ENCODE measurements around the gene CNTN4.
"Not testable (repeated sequence)": the region's sequence is repeated elsewhere in the genome, so short reads cannot be mapped to it uniquely, and the experiment has no call there.

The CNTN4 gene

DNA sequence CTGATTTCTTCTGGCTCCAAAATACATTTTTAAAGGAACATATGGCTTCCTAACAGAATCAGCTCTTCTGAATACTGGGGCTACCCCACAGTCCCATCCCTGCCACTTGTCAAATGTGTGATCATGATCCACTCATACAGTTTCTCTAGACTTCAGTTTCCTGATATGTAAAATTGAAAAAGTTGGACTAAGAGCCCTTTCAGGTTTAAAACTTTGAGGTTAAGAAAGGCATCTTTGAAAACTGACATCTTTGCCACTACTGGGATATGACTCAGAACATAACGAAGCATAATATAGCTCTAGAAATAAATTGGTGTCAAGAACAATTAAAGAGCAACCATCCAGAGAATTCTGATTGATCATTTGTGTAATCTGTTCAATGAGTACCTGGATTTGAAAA is 763.3 kb downstream of the CNTN4 start:
- DNase-seq (ENCODE audit: low spot score): no peak

- DNase-seq (ENCODE audit: low spot score): no peak
Measured at GRCh38 chr3:2862366-2862765, 763.7 kb downstream of the CNTN4 start.

DNA sequence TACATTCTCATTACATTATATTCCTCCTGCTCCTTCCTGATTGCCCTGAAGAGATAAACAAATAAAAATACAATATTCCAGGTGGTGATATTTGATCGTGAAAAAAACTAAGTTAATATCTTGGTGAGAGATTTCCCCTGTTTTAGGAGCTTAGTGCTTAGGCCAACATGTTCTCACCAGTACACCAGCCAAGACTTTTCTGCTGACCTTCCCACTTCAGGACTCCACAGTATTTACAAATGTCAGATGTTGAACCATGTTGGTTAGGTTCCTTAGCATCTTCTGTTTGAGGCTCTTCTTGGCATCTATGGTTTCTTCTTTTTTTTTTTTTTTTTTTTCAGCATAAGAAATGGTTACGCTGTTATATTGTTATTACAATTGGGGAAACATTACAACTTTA is 764.5 kb downstream of the CNTN4 start:
- no peak for DNase-seq (ENCODE audit: low spot score)

DNA sequence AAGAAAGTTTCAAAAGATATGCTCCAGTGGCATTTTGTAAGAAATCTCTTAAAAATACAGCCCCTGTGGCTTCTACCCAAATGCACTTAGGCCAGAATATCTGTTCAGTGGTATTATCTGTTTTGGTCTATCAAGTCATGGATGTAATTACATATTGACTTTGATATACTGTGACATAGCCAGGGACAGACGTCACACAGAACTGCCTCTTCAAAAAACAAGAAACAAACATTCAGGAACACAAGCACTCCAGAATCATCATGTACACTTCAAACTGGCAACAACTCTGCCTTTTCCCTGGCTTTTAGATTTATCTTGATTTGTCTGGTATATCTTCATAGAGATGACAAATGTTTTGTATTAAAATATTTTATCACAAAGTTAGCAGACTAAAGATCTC is 771.2 kb downstream of the CNTN4 start:
- DNase-seq (ENCODE audit: low spot score): no peak

DNA sequence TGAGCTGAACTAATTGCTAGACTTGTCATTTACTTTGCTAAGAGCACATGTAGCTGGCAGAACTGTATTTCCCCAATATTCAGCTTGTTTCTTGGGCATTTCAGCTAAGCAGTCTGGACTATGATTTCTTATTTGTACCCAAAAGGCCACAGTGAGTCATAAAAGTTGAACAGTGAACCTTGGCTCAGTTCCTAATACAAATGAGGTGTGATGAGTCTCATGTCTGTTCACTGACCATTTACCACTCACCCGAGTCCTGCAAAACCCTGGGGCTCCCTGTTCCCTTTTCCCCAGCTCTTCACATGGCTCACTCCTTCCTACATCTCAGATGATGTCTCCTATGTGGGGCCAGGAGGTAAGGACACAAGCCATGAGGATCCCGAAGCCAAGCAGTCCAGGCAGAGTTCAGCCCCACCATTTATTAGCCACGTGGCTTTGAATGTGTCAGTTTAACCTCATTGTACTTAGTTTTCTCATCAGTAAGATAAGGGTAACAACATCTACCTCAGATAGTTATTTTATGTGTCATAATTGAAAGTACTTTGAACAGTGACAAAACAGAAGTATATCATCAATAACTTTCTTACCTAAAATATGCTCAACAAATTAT is 772.2 kb downstream of the CNTN4 start:
- DNase-seq (ENCODE audit: low spot score): no peak

GRCh38 chr3:2872884-2873283 is 774.2 kb downstream of the CNTN4 start:
- no peak for DNase-seq (ENCODE audit: low spot score)

DNA sequence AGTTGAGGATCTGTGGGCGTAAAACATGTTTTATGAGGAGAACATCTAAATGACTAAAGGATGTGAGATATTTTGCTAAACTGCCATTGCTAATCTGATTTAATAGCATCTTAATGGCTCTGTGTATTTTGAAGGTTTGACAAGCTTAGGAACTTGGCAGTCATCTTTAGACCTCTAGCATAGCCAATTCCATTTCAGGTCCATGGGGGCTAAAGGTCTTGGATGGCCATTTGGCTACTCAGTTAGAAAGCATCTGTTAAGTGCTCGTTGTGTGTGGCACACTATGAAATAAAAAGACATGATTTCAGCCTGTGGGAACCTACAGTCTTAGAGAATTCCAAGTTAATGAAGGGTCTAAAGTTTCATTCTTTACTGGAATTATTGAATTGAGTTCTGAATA is 775.3 kb downstream of the CNTN4 start:
- DNase-seq (ENCODE audit: low spot score): no peak

DNA sequence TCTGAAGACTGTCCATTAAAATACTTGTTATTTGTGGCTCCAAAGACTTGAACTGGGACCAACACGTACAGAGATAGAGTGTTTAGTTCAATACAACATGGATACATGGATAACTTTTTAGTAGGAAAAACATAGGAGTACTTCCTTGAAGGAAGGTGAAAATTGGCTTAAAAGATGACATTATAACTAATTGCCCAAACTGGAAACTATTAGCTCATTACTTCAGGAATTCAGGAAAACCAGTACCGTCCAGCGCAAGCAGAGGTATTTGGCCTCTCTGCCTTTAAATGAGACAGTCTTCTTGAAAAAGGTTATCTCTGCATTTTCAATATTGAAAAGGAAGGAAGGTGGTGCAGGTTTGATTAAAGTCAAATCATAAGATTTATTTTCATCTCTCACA is 777.0 kb downstream of the CNTN4 start:
- DNase-seq (ENCODE audit: low spot score): no peak

DNA sequence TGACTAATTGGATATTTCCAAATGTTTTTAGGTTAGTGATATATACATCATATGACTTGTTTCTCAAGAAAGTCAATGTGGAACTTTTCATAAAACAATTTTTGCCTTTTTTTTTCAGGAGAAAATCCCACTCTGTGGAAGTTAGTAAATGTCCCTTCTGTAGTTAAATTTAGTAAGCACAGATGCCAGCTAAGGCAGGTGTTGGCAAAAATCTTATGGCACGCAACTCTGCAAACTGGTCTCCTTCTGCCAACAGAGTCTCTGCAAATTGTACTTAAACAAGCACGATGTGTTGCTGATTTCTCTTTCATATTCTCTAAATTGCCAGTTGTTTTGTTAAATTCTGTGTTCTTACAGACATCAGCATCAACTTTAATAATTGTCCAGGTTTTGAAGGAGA is 777.7 kb downstream of the CNTN4 start:
- DNase-seq (ENCODE audit: low spot score): no peak

DNA sequence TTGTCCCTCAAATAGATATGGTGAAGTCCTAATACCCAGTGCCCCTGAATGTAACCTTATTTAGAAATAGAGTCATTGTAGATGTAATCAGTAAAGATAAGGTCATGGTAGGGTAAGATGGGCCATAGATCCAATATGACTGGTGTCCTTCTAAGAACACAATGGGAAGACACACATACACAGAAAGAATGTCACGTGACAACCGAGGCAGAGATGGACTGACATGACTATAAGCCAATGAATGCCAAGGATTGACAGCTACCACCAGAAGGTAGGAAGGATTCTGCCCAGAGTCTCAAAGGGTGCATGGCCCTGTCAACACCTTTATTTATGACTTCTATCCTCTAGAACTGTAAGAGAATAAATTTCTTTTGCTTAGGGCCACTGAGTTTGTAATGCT is 780.4 kb downstream of the CNTN4 start:
- DNase-seq (ENCODE audit: low spot score): no peak

DNA sequence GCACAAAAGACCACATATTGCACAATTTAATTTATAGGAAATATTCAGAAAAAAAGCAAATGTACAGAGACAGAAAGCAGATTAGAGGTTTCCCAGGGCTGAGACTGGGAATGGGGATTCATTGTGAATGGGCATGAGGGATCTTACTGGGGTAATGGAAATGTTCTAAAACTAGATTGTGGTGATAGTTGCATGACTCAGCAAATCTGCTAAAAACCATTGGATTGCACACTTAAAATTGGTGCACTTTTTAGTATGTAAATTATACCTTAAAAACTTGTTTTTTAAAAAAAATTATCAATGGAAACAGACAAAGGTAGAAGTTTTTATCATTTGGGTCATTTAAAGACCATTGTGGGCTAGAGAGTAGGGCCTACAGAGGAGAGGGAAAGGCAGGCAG is 780.9 kb downstream of the CNTN4 start:
- no peak for DNase-seq (ENCODE audit: low spot score)

GRCh38 chr3:2880218-2880756 is 781.6 kb downstream of the CNTN4 start:
- no peak for DNase-seq (ENCODE audit: low spot score)

- no peak for DNase-seq (ENCODE audit: low spot score)
Measured at GRCh38 chr3:2883283-2883682, 784.6 kb downstream of the CNTN4 start.

DNA sequence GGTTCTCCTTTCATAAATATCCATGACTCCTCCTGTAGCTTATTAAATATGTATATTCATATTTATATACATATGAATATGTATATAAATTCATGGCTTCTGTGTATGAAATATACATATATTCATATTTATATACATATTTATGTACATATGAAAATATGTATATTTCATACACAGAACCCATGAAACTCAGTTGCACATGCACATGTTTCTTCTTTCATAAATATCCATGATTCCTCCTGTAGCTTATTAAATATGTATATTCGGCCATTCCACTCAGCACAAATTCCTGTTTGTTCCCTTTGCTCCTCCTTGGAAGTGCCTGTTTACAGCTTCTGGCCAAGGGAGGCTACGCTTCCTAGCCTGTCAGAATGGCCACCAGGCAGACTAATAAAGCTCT is 789.9 kb downstream of the CNTN4 start:
- no peak for DNase-seq (ENCODE audit: low spot score)

GRCh38 chr3:2889736-2890135 is 791.1 kb downstream of the CNTN4 start:
- DNase-seq (ENCODE audit: low spot score): no peak

- DNase-seq (ENCODE audit: low spot score): no peak
Measured at GRCh38 chr3:2896308-2896939, 797.8 kb downstream of the CNTN4 start.

DNA sequence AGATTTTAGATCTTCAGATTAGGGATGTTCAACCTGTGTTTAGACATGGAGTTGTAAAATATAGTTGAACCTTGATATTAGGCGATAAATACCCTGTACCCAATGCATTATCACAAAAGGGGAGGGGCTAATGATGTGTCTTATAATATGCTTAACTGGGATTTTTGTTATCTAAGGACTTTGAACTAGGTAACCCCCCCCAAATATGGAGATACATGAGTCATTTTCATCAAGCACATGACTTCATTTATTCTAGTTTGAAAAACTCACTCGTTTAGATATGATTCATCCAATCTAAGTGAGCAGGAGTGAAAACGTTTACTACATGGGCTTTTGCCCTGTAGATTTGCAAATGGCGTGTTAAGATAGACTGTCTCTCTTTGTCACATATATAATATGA is 799.2 kb downstream of the CNTN4 start:
- no peak for DNase-seq (ENCODE audit: low spot score)

DNA sequence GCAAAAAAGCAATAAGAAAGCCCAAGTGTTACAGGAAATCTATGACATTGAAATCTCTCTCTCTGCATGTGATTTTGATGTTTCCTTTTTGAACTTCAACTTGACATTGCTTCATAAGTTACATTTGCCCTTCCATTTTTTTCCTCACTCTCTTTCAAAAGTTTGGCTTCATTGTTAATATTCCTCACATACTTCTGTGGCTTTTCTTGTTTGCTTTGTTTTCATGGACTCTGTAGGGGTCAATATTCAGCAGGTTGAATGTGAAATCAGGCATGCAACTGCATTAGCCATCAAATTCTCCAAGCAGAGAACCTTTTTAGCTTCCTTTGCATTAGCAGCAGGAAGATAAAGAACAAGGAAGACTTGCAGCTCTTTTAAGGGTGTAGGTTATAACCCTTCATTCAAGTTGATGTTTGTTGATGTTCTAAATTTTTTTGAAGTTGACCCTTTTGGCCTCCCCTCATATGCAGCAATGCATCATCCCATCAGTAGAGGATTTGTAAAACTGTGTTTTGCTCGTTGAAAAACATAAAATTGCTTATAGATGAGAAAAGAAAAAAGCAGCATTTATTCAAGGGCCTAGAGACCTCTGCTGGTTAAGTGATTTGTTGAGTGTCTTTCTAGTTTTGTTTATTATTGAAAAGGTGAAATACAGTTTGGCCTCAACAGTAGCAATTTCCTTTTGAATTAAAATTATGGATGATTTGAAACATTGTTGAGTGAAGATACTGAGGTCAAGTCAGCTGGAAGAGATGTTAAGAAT is 800.1 kb downstream of the CNTN4 start:
- no peak for DNase-seq (ENCODE audit: low spot score)

DNA sequence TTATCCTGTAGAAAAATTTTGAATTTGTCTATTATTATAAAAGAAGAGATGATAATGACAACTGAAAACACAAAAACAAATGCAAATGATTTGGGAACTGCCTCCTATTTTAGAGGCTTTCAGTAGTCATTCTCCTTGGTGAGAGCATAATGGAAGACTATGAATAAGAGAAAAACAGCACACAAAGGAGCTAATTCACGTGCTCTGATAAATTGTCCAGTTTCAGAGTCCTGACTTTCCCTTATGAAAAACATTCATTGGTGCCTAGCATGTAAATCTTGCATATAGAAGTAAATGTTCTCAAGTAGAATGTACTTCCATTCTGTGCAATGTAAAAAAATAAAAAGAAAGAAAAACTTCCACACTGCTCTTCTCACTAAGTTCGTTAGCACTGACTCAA is 805.4 kb downstream of the CNTN4 start:
- no peak for DNase-seq (ENCODE audit: low spot score)

DNA sequence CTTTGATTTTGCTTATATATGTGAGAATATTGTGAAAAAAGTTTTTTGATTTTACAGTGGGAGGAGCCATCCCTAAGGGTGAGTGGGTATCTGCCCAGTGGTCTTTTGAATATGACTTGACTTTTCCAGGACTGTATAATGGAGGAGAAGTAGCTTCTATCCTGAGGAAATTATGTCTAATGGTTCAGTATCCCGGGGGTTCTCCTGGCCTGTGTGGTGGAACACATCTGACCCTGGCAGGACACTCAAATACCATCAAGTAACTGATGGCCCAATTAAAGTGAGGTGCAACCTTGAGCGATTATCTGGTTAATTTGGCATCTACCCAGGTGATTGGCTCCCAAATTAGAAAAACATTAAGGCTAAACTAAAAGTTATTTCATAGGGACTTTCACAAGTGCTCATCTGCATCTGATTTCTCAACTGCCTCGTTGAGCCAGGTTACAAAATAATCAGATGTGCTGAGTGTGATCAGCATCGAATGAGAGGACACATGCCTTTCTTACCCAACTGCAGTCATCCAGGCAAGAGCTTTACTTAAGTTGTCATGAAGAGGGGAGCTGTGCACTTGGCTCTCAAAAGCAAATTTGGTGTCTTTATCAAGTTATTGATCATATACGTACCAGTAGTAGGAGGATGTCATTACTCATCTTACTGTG is 810.2 kb downstream of the CNTN4 start:
- DNase-seq (ENCODE audit: low spot score): no peak

DNA sequence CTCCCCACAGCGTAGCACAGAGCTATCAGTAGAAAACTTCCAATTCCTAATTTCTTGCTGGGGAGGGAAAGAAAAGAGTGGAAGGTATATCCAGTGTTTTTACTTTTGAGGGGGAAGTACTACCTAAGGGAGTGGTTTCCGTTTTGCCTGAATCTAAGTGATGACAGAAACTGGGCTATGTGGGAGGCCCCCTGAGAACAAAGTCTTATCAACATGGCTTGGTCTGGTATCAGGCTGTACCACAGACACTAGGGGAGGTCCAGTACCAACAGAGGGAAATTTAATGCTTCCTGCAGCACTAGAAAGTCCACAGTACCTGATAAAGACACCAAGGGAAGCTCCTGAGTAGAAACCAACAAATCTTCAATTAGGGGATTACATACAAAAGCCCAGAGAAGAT is 812.3 kb downstream of the CNTN4 start:
- DNase-seq (ENCODE audit: low spot score): no peak

- no peak for DNase-seq (ENCODE audit: low spot score)
Measured at GRCh38 chr3:2915826-2916225, 817.2 kb downstream of the CNTN4 start.

DNA sequence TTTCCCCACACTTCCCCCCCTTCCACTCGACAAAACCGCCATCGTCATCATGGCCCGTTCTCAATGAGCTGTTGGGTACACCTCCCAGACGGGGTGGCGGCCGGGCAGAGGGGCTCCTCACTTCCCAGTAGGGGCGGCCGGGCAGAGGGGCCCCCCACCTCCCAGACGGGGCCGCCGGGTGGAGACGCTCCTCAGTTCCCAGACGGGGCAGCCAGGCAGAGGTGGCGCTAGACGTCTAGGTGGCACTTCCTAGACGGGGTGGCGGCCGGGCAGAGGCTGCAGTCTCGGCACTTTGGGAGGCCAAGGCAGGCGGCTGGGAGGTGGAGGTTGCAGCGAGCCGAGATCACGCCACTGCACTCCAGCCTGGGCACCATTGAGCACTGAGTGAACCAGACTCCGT is 818.0 kb downstream of the CNTN4 start:
- DNase-seq (ENCODE audit: low spot score): not testable (repeated sequence)
